ENCODE measurements around the gene ADARB1.

The ADARB1 gene

GRCh38 chr21:45170987-45171386 is 96.6 kb downstream of the ADARB1 start:
- no peak for DNase-seq (ENCODE audit: low spot score)

- no peak for DNase-seq (ENCODE audit: low spot score)
Measured at GRCh38 chr21:45172420-45172819, 98.0 kb downstream of the ADARB1 start.

GRCh38 chr21:45175326-45176095 is 101.1 kb downstream of the ADARB1 start:
- no peak for DNase-seq (ENCODE audit: low spot score)

- DNase-seq (ENCODE audit: low spot score), result no peak
Measured at GRCh38 chr21:45176141-45176540, 101.8 kb downstream of the ADARB1 start.

GRCh38 chr21:45177039-45177438 is 102.7 kb downstream of the ADARB1 start:
- DNase-seq (ENCODE audit: low spot score), result no peak

- no peak for DNase-seq (ENCODE audit: low spot score)
Measured at GRCh38 chr21:45178070-45178608, 103.8 kb downstream of the ADARB1 start.

GRCh38 chr21:45178971-45179370 is 104.6 kb downstream of the ADARB1 start:
- DNase-seq (ENCODE audit: low spot score), result no peak

- DNase-seq (ENCODE audit: low spot score), result no peak
Measured at GRCh38 chr21:45179568-45180245, 105.3 kb downstream of the ADARB1 start.

- DNase-seq (ENCODE audit: low spot score), result no peak
Measured at GRCh38 chr21:45180246-45180599, 105.8 kb downstream of the ADARB1 start.

GRCh38 chr21:45182958-45183357 is 108.6 kb downstream of the ADARB1 start:
- DNase-seq (ENCODE audit: low spot score), result no peak

GRCh38 chr21:45183852-45184251 is 109.5 kb downstream of the ADARB1 start:
- DNase-seq (ENCODE audit: low spot score), result no peak

- DNase-seq (ENCODE audit: low spot score), result no peak
Measured at GRCh38 chr21:45184869-45185268, 110.5 kb downstream of the ADARB1 start.

- no peak for DNase-seq (ENCODE audit: low spot score)
Measured at GRCh38 chr21:45186709-45187108, 112.3 kb downstream of the ADARB1 start.

GRCh38 chr21:45187646-45188045 is 113.3 kb downstream of the ADARB1 start:
- no peak for DNase-seq (ENCODE audit: low spot score)

- no peak for DNase-seq (ENCODE audit: low spot score)
Measured at GRCh38 chr21:45190013-45190412, 115.6 kb downstream of the ADARB1 start.

- no peak for DNase-seq (ENCODE audit: low spot score)
Measured at GRCh38 chr21:45192332-45192731, 118.0 kb downstream of the ADARB1 start.

GRCh38 chr21:45196620-45197019 is 122.2 kb downstream of the ADARB1 start:
- no peak for DNase-seq (ENCODE audit: low spot score)

GRCh38 chr21:45199201-45199600 is 124.8 kb downstream of the ADARB1 start:
- DNase-seq (ENCODE audit: low spot score), result no peak

GRCh38 chr21:45200031-45200430 is 125.7 kb downstream of the ADARB1 start:
- DNase-seq (ENCODE audit: low spot score), result no peak

- no peak for DNase-seq (ENCODE audit: low spot score)
Measured at GRCh38 chr21:45200581-45201296, 126.4 kb downstream of the ADARB1 start.

GRCh38 chr21:45202344-45202743 is 128.0 kb downstream of the ADARB1 start:
- no peak for DNase-seq (ENCODE audit: low spot score)

- no peak for DNase-seq (ENCODE audit: low spot score)
Measured at GRCh38 chr21:45202889-45203288, 128.5 kb downstream of the ADARB1 start.

- no peak for DNase-seq (ENCODE audit: low spot score)
Measured at GRCh38 chr21:45203983-45204382, 129.6 kb downstream of the ADARB1 start.

Measured in hepatic stellate cell (primary cell).